ENCODE measurements around the gene ARL15.

DNA sequence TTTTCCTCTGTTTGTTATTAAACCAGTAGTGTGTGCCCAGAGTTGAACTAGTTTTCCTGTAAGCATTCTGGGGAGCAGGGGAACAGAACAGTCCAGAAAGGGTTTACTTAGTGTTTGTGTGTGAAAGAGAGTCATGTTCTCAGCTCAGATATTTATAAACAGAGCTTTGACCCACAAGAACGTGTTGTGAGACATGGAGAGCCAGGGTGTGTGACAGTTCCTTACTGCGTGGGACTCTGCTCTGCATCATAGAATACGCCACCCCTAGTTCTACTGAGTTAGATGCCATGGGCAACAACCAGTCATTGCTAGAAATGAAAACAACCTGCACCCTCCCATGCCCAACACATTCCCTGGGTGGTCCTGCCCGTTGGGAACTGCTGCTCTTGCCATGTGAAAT is 419.2 kb downstream of the ARL15 start:
- TF ChIP-seq, protein P1, sequence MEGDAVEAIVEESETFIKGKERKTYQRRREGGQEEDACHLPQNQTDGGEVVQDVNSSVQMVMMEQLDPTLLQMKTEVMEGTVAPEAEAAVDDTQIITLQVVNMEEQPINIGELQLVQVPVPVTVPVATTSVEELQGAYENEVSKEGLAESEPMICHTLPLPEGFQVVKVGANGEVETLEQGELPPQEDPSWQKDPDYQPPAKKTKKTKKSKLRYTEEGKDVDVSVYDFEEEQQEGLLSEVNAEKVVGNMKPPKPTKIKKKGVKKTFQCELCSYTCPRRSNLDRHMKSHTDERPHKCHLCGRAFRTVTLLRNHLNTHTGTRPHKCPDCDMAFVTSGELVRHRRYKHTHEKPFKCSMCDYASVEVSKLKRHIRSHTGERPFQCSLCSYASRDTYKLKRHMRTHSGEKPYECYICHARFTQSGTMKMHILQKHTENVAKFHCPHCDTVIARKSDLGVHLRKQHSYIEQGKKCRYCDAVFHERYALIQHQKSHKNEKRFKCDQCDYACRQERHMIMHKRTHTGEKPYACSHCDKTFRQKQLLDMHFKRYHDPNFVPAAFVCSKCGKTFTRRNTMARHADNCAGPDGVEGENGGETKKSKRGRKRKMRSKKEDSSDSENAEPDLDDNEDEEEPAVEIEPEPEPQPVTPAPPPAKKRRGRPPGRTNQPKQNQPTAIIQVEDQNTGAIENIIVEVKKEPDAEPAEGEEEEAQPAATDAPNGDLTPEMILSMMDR (conservative IDR thresholded peaks at IDR 0.05; ENCODE audit: low read depth, low read length) = no peak
- TF ChIP-seq EZH2 (IDR thresholded peaks at IDR 0.05; ENCODE audit: borderline replicate concordance, low read depth, low read length, poor library complexity, severe bottlenecking) = no peak
